K562 (cell line): ENCODE measurements around the gene NELL1.

Source experiments
- ATF7 ChIP-seq: fragments of 450-650 bp; IDR thresholded peaks from 2 replicates; pipeline ENCODE4 v1.7.1; 2014; ENCODE audit warnings: mild to moderate bottlenecking, moderate library complexity
- LCOR ChIP-seq: sonication (generic); formaldehyde crosslinking; IDR thresholded peaks from 2 replicates; pipeline ENCODE4 v1.8.0; 2022; ENCODE audit warnings: mild to moderate bottlenecking, missing genetic modification reagents
- SMAD1 ChIP-seq: fragments of 150-350 bp; IDR thresholded peaks from 2 replicates; pipeline ENCODE4 v1.6.1; 2014; ENCODE audit warnings: low read length, low read depth; ENCODE audit not compliant: partially characterized antibody
- SMC3 ChIP-seq: conservative IDR thresholded peaks from 2 replicates; pipeline ENCODE4 v1.6.1; 2011; ENCODE audit warnings: low read depth, low read length, improper control_type of control experiment; ENCODE audit not compliant: insufficient read depth
- TGIF2 ChIP-seq: sonication (generic); formaldehyde crosslinking; IDR thresholded peaks from 2 replicates; pipeline ENCODE4 v1.8.1; 2022; ENCODE audit warnings: mild to moderate bottlenecking, missing genetic modification reagents, moderate library complexity
- TF ChIP-seq, protein P1 (sequence below), 3 experiments: IDR thresholded peaks in 2 of 3; conservative IDR thresholded peaks in 1 of 3; 2 replicates each; pipeline ENCODE4 v1.5.1; 2011 to 2012; ENCODE audit warnings: low read length in 3 of 3, mild to moderate bottlenecking in 3 of 3, control low read depth in 2 of 3, improper control_type of control experiment in 1 of 3, inconsistent platforms in 1 of 3, low read depth in 1 of 3, mixed read lengths in 1 of 3, moderate library complexity in 1 of 3; ENCODE audit not compliant: insufficient read depth in 2 of 3
- TF ChIP-seq, protein P2 (sequence below): sonication (generic); formaldehyde crosslinking; IDR thresholded peaks from 2 replicates; pipeline ENCODE4 v1.9.0; 2022; ENCODE audit warnings: mild to moderate bottlenecking, missing genetic modification reagents

DNA sequence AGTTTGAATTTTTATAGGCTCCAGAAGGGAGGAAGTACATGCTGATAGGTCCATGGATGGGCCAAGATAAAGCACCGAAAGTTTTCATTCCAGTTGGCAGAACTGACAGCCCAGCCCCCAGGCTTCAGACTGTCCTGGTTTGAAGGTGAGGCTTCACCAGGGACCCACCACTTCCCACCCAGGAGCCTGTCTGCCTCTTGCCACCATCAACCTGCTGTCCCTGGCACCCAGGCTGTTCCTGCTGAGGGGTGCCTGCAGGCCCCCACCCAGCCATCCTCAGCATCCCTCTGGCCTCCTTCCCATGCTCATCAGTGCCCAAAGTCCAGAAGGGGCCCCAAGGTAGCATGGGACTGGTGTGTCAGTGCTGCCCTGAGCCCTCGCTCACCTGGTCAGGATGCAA lies 463.9 kb downstream of the NELL1 start:
- TF ChIP-seq SMAD1: no peak
- TF ChIP-seq, protein P1, sequence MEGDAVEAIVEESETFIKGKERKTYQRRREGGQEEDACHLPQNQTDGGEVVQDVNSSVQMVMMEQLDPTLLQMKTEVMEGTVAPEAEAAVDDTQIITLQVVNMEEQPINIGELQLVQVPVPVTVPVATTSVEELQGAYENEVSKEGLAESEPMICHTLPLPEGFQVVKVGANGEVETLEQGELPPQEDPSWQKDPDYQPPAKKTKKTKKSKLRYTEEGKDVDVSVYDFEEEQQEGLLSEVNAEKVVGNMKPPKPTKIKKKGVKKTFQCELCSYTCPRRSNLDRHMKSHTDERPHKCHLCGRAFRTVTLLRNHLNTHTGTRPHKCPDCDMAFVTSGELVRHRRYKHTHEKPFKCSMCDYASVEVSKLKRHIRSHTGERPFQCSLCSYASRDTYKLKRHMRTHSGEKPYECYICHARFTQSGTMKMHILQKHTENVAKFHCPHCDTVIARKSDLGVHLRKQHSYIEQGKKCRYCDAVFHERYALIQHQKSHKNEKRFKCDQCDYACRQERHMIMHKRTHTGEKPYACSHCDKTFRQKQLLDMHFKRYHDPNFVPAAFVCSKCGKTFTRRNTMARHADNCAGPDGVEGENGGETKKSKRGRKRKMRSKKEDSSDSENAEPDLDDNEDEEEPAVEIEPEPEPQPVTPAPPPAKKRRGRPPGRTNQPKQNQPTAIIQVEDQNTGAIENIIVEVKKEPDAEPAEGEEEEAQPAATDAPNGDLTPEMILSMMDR (IDR thresholded peaks at IDR 0.05 in 2 of 3, conservative IDR thresholded peaks at IDR 0.05 in 1 of 3; ENCODE audit: insufficient read depth in 2 of 3, low read depth in 1 of 3, low read length in 3 of 3): no peak
- no peak for TF ChIP-seq TGIF2
- TF ChIP-seq, protein P2, sequence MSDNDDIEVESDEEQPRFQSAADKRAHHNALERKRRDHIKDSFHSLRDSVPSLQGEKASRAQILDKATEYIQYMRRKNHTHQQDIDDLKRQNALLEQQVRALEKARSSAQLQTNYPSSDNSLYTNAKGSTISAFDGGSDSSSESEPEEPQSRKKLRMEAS: no peak
- no peak for TF ChIP-seq LCOR (CRISPR knock-in tag)
- no peak for TF ChIP-seq ATF7
- no peak for TF ChIP-seq SMC3
